Keratinocyte (primary cell): ENCODE results near the gene SAMD4B.
A peak's percentile ranks its signal among the peaks of the same experiment; 100 is the strongest.

Experiments used
- EZH2 ChIP-seq: IDR thresholded peaks from one replicate; pipeline ENCODE4 v1.6.1; 2012; ENCODE audit warnings: inconsistent platforms, mild to moderate bottlenecking, low read length, moderate library complexity
- TF ChIP-seq, protein P1 (sequence below), 3 experiments: IDR thresholded peaks in 1 of 3; conservative IDR thresholded peaks in 1 of 3; optimal IDR thresholded peaks in 1 of 3; 2 replicates in 2 of 3; 3 replicates in 1 of 3; pipeline versions ENCODE3 to v1.5.1; 2011; ENCODE audit warnings: low read length in 3 of 3, mild to moderate bottlenecking in 3 of 3, moderate library complexity in 2 of 3, control low read depth in 1 of 3, inconsistent platforms in 1 of 3; ENCODE audit not compliant: insufficient read depth in 2 of 3; ENCODE audit errors: extremely low read depth in 1 of 3

DNA sequence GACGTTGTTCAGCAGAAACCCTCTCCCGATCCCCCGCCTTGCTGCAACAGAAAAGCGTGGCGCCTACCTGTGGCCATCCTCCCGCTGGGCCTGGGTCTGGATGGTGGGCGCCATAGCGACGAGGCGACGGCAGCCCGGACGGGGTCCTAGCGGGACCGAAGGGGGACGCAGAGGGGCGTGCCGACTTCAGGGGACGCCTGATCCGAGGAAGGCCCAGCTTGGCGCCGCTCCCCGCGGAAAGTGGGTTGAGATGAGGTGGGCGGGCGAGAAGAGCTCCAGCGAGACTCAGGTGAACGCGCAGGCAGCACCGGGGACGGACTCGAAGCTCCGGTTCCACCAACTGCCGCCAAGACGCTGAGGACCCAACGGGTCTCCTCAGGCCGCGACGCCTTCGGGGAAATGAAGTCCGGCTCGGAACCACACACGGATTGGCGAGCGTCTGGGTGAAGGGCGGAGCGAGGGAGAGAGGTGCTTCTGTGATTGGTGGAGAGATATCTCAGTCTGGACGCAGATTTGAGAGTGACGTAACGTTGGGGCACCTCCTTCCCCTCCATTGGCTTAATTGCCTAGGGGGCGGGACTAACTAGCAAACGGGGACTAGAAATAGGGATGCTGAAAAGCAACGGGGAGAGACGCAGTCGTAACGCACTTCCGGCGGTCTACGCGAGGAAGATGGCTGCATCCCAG is 48.7 kb downstream of the SAMD4B start, which contains the start of the genes MED29 and PAF1:
- TF ChIP-seq, protein P1, sequence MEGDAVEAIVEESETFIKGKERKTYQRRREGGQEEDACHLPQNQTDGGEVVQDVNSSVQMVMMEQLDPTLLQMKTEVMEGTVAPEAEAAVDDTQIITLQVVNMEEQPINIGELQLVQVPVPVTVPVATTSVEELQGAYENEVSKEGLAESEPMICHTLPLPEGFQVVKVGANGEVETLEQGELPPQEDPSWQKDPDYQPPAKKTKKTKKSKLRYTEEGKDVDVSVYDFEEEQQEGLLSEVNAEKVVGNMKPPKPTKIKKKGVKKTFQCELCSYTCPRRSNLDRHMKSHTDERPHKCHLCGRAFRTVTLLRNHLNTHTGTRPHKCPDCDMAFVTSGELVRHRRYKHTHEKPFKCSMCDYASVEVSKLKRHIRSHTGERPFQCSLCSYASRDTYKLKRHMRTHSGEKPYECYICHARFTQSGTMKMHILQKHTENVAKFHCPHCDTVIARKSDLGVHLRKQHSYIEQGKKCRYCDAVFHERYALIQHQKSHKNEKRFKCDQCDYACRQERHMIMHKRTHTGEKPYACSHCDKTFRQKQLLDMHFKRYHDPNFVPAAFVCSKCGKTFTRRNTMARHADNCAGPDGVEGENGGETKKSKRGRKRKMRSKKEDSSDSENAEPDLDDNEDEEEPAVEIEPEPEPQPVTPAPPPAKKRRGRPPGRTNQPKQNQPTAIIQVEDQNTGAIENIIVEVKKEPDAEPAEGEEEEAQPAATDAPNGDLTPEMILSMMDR (optimal IDR thresholded peaks at IDR 0.05 in 1 of 3, IDR thresholded peaks at IDR 0.05 in 1 of 3, conservative IDR thresholded peaks at IDR 0.05 in 1 of 3; ENCODE audit: extremely low read depth in 1 of 3, insufficient read depth in 2 of 3, low read length in 3 of 3): peak in 1 of 3 experiments; percentile 15
- no peak for TF ChIP-seq EZH2
